GM12878 (cell line): Measurements from ENCODE around the gene DDC. TPM values are rescaled to one million over a fixed set of nuclear protein-coding genes. Genes with fewer than 3 reads are reported as not detected.

ENCODE experiments used
- ATAC-seq: fragments of 200-7000 bp; cut with Tn5 transposase; 3 replicates; pipeline ENCODE4 v1.9.1; 2020; ENCODE audit warnings: mild to moderate bottlenecking, moderate library complexity
- BruUV-seq: library from RNA; stranded (reverse); fragments of 400-500 nt; replicated peaks from 2 replicates; lab custom pipeline; 2021; lab: Mats Ljungman, UMichigan
- CTCF ChIA-PET: fragments of 300-600 bp; sonication (Branson Sonifier 250); formaldehyde crosslinking; extraction: SDS; loops from one replicate; lab custom pipeline; 2021; ENCODE audit warnings: inconsistent platforms; lab: Yijun Ruan, JAX
- POLR2A ChIA-PET: fragments of 350-600 bp; formaldehyde crosslinking; extraction: SDS; loops from one replicate; lab custom pipeline; 2021; ENCODE audit warnings: inconsistent platforms; lab: Charles Lee
- RAD21 ChIA-PET: fragments of 300-600 bp; sonication (Branson Sonifier 250); formaldehyde crosslinking; loops from one replicate; lab custom pipeline; 2023; ENCODE audit warnings: antibody characterized with exemption; ENCODE audit not compliant: unreplicated experiment; lab: Charles Lee
- SMC1A ChIA-PET: fragments of 300-600 bp; sonication (Branson Sonifier 250); formaldehyde crosslinking; loops from one replicate; lab custom pipeline; 2023; ENCODE audit not compliant: unreplicated experiment, uncharacterized antibody; lab: Charles Lee
- DNase-seq: peaks from one replicate; pipeline ENCODE4 v3.0.0-alpha.2; 2011; ENCODE audit warnings: low read depth, low spot score
- FAIRE-seq: peaks from 3 replicates; lab custom pipeline; 2011; peaks lifted over from hg19 to GRCh38; lab: Jason Lieb, UNC
- H2AFZ ChIP-seq: 2 replicates; pipeline ENCODE4 v1.6.0; 2011; ENCODE audit warnings: low read depth, low read length, control low read depth; ENCODE audit not compliant: control insufficient read depth
- H3K27ac ChIP-seq: 2 replicates; pipeline ENCODE4 v1.5.1; 2011; ENCODE audit warnings: control low read depth; ENCODE audit not compliant: control insufficient read depth, insufficient read depth
- H3K27me3 ChIP-seq, 2 experiments: replicated peaks in 1 of 2; 2 replicates each; pipeline versions ENCODE4 v1.6.0 to v1.6.1; 2011; ENCODE audit warnings: low read length in 1 of 2; ENCODE audit not compliant: control insufficient read depth in 2 of 2, insufficient read depth in 2 of 2
- H3K36me3 ChIP-seq, 2 experiments: 2 replicates each; pipeline ENCODE4 v1.5.1; 2011; ENCODE audit warnings: low read length in 1 of 2; ENCODE audit not compliant: control insufficient read depth in 2 of 2, insufficient read depth in 2 of 2
- H3K4me1 ChIP-seq: 2 replicates; pipeline ENCODE4 v1.6.1; 2011; ENCODE audit warnings: mild to moderate bottlenecking, low read length, moderate library complexity, mixed read lengths; ENCODE audit not compliant: control insufficient read depth, insufficient read depth
- H3K4me2 ChIP-seq: 2 replicates; pipeline ENCODE4 v1.6.0; 2011; ENCODE audit warnings: control low read depth; ENCODE audit not compliant: control insufficient read depth, insufficient read depth
- H3K4me3 ChIP-seq: fragments of 200-600 bp; sonication (generic); 2 replicates; pipeline ENCODE4 v1.5.1; 2016
- H3K79me2 ChIP-seq: 2 replicates; pipeline ENCODE4 v1.6.0; 2011; ENCODE audit warnings: low read length; ENCODE audit not compliant: control insufficient read depth, insufficient read depth
- H3K9ac ChIP-seq: 2 replicates; pipeline ENCODE4 v1.8.0; 2011; ENCODE audit warnings: low read length, control low read depth, mixed read lengths; ENCODE audit not compliant: control insufficient read depth, insufficient read depth
- H3K9me3 ChIP-seq: replicated peaks from 3 replicates; pipeline ENCODE4 v1.5.1; 2011; ENCODE audit warnings: mild to moderate bottlenecking, low read length; ENCODE audit not compliant: control insufficient read depth, insufficient read depth
- H4K20me1 ChIP-seq: 2 replicates; pipeline ENCODE4 v1.6.0; 2011; ENCODE audit not compliant: control insufficient read depth, insufficient read depth
- ASH2L ChIP-seq: fragments of 300-600, 200-600 bp; sonication (generic); IDR thresholded peaks from 2 replicates; pipeline ENCODE4 v1.6.1; 2017; ENCODE audit warnings: low read depth, mild to moderate bottlenecking, borderline replicate concordance
- ATF7 ChIP-seq: fragments of 450-650 bp; IDR thresholded peaks from 2 replicates; pipeline ENCODE4 v1.6.1; 2016; ENCODE audit warnings: low read depth, mild to moderate bottlenecking
- BRCA1 ChIP-seq: IDR thresholded peaks from 2 replicates; pipeline ENCODE4 v1.6.1; 2011; ENCODE audit warnings: low read depth, low read length, improper control_type of control experiment
- CREM ChIP-seq: IDR thresholded peaks from 2 replicates; pipeline ENCODE4 v1.6.1; 2014; ENCODE audit warnings: antibody characterized with exemption, low read depth
- CTCF ChIP-seq, 3 experiments: IDR thresholded peaks in 2 of 3; conservative IDR thresholded peaks in 1 of 3; 2 replicates each; pipeline ENCODE4 v1.5.1; 2011; ENCODE audit warnings: low read depth in 3 of 3, low read length in 3 of 3, mild to moderate bottlenecking in 3 of 3, control low read depth in 2 of 3, moderate library complexity in 2 of 3, inconsistent platforms in 1 of 3, mixed read lengths in 1 of 3; ENCODE audit not compliant: control insufficient read depth in 2 of 3, insufficient read depth in 1 of 3; ENCODE audit errors: extremely low read depth in 1 of 3
- MTA3 ChIP-seq: IDR thresholded peaks from 2 replicates; pipeline ENCODE4 v1.6.1; 2012; ENCODE audit warnings: low read length, inconsistent platforms, borderline replicate concordance
- NFYA ChIP-seq: IDR thresholded peaks from 2 replicates; pipeline ENCODE4 v1.6.1; 2011; ENCODE audit warnings: low read depth, mild to moderate bottlenecking, low read length, improper control_type of control experiment, borderline replicate concordance
- PBX3 ChIP-seq: IDR thresholded peaks from 2 replicates; pipeline ENCODE4 v1.6.1; 2011; ENCODE audit warnings: mild to moderate bottlenecking, low read depth, low read length, moderate library complexity; ENCODE audit not compliant: insufficient replicate concordance
- RAD21 ChIP-seq: IDR thresholded peaks from 2 replicates; pipeline ENCODE4 v1.6.1; 2011; ENCODE audit warnings: mild to moderate bottlenecking, low read depth, low read length, moderate library complexity; ENCODE audit not compliant: insufficient read depth
- RB1 ChIP-seq: fragments of 450-650 bp; formaldehyde crosslinking; IDR thresholded peaks from 2 replicates; pipeline ENCODE4 v1.6.1; 2017; ENCODE audit warnings: mild to moderate bottlenecking, borderline replicate concordance
- SMC3 ChIP-seq: IDR thresholded peaks from 2 replicates; pipeline ENCODE4 v1.6.1; 2011; ENCODE audit warnings: low read length, improper control_type of control experiment, borderline replicate concordance
- SREBF1 ChIP-seq: IDR thresholded peaks from 2 replicates; pipeline ENCODE4 v1.6.1; 2012; ENCODE audit warnings: mild to moderate bottlenecking, low read length
- TCF12 ChIP-seq: IDR thresholded peaks from 2 replicates; pipeline ENCODE4 v1.6.1; 2011; ENCODE audit warnings: low read depth, mild to moderate bottlenecking, low read length
- YY1 ChIP-seq: IDR thresholded peaks from 2 replicates; pipeline ENCODE4 v1.6.1; 2011; ENCODE audit warnings: low read depth, mild to moderate bottlenecking, low read length
- ZNF687 ChIP-seq: fragments of 450-650 bp; IDR thresholded peaks from 2 replicates; pipeline ENCODE4 v1.6.1; 2017; ENCODE audit warnings: mild to moderate bottlenecking, moderate library complexity
- WGBS: methylation state at CpG from one replicate; pipeline ENCODE4 v1.1.6; 2016; ENCODE audit warnings: low lambda C conversion rate; ENCODE audit not compliant: insufficient replicate concordance, insufficient coverage; ENCODE audit errors: missing lambda C conversion rate; 5-methylcytosine and 5-hydroxymethylcytosine counted together
- in situ Hi-C: fragments of 300-500 bp; cut with MboI; formaldehyde crosslinking; loops from 9 replicates; pipeline ENCODE4 v1.14.3; 2018; ENCODE audit warnings: mixed read lengths
- intact Hi-C: fragments of 100-400 bp; cut with micrococcal nuclease; formaldehyde crosslinking; loops from one replicate; pipeline ENCODE4 v1.14.2; 2022; ENCODE audit not compliant: unreplicated experiment
- polyA plus RNA-seq, 11 experiments: library from polyadenylated mRNA; depleted of rRNA in 4 of 11; unstranded in 6 of 11; stranded (reverse) in 5 of 11; fragments of >200 nt; fragmentation: Nextera tagmentation in 4 of 11; fragmentation: Illumina TruSeq in 1 of 11; extraction: Ambion mirVana in 4 of 11; extraction: Trizol in 1 of 11; gene quantifications; 1 replicate in 1 of 11; 2 replicates in 10 of 11; pipeline versions ENCODE4 v1.2.1 to v1.2.3, GENCODE V29; 2011 to 2016; ENCODE audit warnings: inconsistent platforms in 2 of 11, missing spikeins in 2 of 11, low read depth in 1 of 11
- total RNA-seq, 4 experiments: library from RNA; depleted of rRNA in 3 of 4; stranded (reverse); fragments of >200 nt in 3 of 4; fragmentation: Illumina TruSeq in 1 of 4; extraction: Trizol in 1 of 4; gene quantifications; 2 replicates each; pipeline versions ENCODE4 v1.2.1 to v1.2.3, GENCODE V29; 2013 to 2021

Gene DDC
- total and polyA plus RNA-seq, 10 of the 15 experiments (the other 5 are each of a cell fraction or from before 2014, with no cell fraction given): not detected

GRCh38 chr7:50467817-50468610 lies 97.2 kb downstream of the DDC start:
- CTCF ChIA-PET: interaction anchor here (0.7 to 5.2 kb wide), 32 partner anchors 9 to 899 kb away, joined by 3 to 61 read pairs (median 6); partner anchors contain the start of gene ZPBP
- no peaks in the 10 kb centered on the region for H3K4me1 ChIP-seq
- ATAC-seq (peak; percentile 95), FAIRE-seq (peak; percentile 93), DNase-seq (no peak)
- H4K20me1 ChIP-seq: no peaks in the 10 kb centered on the region
- H3K4me2 ChIP-seq: peak overlapping the region; percentile 11; the same call in 1 of the 2 replicates
- 5% methylated on average over 30 of the region's 30 CpGs for WGBS
- H3K36me3 ChIP-seq: no peaks in the 10 kb centered on the region
- RAD21 ChIA-PET: interaction anchor here (0.6 to 3.8 kb wide), 12 partner anchors 10 to 692 kb away, joined by 3 to 27 read pairs (median 3); no protein-coding TSS in a partner anchor
- BruUV-seq: no TSS peak
- intact Hi-C loops: loop anchor here (1.0 to 2.0 kb wide), 4 partner anchors 165 to 693 kb away; partner anchors contain the start of gene ZPBP
- no peaks in the 10 kb centered on the region; a peak in 2 of 4 replicates for H3K27me3 ChIP-seq
- H3K9me3 ChIP-seq: no peaks in the 10 kb centered on the region
- H3K79me2 ChIP-seq: no peaks in the 10 kb centered on the region
- H2AFZ ChIP-seq: peak overlapping the region; percentile 63
- H3K9ac ChIP-seq: no peak overlapping the region
- H3K4me3 ChIP-seq: no peak overlapping the region
- H3K27ac ChIP-seq: no peak overlapping the region
- POLR2A ChIA-PET: no interaction called here
- SMC1A ChIA-PET: interaction anchor here (0.6 to 2.7 kb wide), 16 partner anchors 26 to 1244 kb away, joined by 3 to 15 read pairs (median 3); partner anchors contain the start of gene ZPBP
- in situ Hi-C loops: loop anchor here (5.0 to 10.0 kb wide), 2 partner anchors 209 to 687 kb away; no protein-coding TSS in a partner anchor
- TF ChIP-seq YY1 (peak; percentile 53; the same call in 1 of the 2 replicates), NFYA (no peak), SMC3 (peak; percentile 90), BRCA1 (no peak), ATF7 (peak; percentile 25; the same call in 1 of the 2 replicates), SREBF1 (no peak), ZNF687 (no peak), RAD21 (peak; percentile 85), TCF12 (no peak), CREM (peak; percentile 65; the same call in 1 of the 2 replicates), PBX3 (no peak), MTA3 (no peak), CTCF (IDR thresholded peaks at IDR 0.05 in 2 of 3, conservative IDR thresholded peaks at IDR 0.05 in 1 of 3; ENCODE audit: control insufficient read depth in 2 of 3, extremely low read depth in 1 of 3, insufficient read depth in 1 of 3, low read depth in 3 of 3, low read length in 3 of 3) (peak; percentile 78 to 90 (median 85)), ASH2L (no peak), RB1 (peak; percentile 66; the same call in 1 of the 2 replicates)
